OCI-M2 (cell line): ENCODE results near the gene BBOX1.
"Not testable (repeated sequence)": the region's sequence is repeated elsewhere in the genome, so short reads cannot be mapped to it uniquely, and the experiment has no call there.

Experiments
- DNase-seq: peaks from one replicate; lab custom pipeline; 2025; ENCODE audit not compliant: unreplicated experiment; lab: John Stamatoyannopoulos, UW

BBOX1 gene

GRCh38 chr11:27083782-27084181 lies 43.2 kb downstream of the BBOX1 start:
- DNase-seq: no peak

DNA sequence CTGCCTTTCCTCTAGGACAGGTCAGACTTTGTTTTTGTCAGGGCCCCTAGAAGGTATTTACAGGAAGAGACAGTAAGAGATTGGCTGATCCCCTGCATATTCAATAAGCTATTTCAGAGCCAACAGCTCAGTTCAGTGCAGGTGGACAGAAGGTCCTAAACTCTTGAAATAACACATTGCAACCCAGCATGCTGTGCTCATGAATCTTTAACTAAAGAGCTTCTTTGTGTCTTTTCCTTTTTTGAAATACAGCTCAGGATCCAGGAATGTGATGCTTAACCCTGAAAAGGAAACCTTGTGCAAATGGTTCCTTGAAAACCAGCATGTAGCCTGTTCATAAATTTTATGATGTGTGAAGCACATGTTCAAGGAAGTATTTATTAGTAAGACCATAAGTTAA lies 43.9 kb downstream of the BBOX1 start:
- DNase-seq: no peak

GRCh38 chr11:27085111-27085510 lies 44.5 kb downstream of the BBOX1 start:
- no peak for DNase-seq

GRCh38 chr11:27085605-27086004 lies 45.0 kb downstream of the BBOX1 start:
- DNase-seq: no peak

- no peak for DNase-seq
Observed at GRCh38 chr11:27087432-27087831, 46.8 kb downstream of the BBOX1 start.

- no peak for DNase-seq
Observed at GRCh38 chr11:27088353-27088752, 47.7 kb downstream of the BBOX1 start.

- no peak for DNase-seq
Observed at GRCh38 chr11:27089746-27090145, 49.1 kb downstream of the BBOX1 start.

DNA sequence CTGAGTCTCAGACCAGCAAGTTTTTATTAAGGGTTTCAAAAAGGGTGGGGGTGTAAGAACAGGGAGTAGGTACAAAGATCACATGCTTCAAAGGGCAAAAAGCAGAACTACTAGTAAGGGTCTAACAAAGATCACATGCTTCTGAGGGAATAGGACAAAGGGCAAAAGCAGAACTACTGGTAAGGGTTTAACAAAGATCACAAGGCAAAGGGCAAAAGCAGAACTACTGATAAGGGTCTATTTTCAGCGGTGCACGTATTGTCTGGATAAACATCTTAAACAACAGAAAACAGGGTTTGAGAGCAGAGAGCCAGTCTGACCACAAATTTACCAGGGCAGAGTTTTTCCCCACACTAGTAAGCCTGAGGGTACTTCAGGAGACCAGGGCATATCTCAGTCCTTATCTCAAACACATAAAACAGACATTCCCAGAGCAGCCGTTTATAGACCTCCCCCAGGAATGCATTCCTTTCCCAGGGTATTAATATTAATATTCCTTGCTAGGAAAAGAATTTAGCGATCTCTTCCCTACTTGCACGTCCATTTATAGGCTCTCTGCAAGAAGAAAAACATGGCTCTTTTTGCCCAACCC lies 49.8 kb downstream of the BBOX1 start:
- not testable (repeated sequence) for DNase-seq

- DNase-seq: no peak
Observed at GRCh38 chr11:27094120-27094519, 53.5 kb downstream of the BBOX1 start.

GRCh38 chr11:27095059-27095458 lies 54.4 kb downstream of the BBOX1 start:
- no peak for DNase-seq

DNA sequence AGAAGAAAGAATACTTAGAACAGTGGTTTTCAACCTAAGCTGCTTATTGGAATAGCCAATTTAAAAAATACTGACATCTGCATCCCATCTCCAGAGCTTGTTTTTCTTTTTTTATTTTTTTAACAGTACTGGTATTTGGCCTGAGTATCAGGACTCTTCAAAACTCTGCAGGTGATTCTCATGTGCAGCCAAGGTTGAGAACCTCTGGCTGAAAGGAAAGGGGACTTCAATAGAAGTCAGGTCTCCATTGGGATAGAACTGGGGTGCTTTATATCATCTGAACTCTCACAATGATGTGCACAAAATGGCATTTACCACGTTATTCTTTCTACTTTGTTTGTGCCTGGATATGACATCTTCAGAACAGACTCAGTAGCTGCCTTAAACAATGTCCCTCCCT lies 55.3 kb downstream of the BBOX1 start:
- no peak for DNase-seq

DNA sequence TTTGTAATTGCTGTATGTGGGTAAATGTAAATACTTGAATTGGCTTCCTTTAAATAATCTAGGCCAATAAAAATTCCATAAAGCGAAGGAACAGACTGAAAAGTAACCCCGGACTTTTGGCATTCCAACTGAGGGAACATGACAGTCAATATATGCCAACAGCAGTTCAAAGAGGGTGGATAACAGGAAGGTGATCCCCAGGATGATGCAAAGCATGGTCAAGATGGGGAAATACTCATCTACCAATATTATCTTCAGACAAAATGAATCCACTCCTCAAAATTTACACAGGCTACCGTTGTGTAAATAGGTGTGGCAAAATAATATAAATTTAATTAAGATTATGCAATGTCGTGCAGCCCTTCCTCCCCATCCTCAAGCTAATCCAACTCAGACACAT lies 56.9 kb downstream of the BBOX1 start:
- no peak for DNase-seq

DNA sequence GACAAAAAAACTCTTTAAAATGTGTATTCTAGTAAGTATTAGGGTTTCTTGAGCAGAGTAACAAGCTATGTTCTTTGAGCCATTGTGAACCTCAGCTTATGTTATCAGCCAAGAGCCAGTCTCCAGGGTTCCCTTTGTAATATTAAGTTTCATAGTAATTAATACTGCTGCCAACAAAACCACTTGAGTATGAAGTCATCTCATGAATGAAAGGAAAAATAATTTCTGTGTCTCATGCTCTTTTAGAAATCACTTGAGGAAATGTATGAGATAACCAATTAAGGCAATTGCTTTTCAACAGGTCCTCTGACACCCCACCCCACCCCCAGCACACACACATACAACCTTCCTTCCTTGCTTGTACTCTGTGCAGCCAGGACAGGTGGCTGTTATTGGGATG lies 59.9 kb downstream of the BBOX1 start:
- no peak for DNase-seq

- DNase-seq: no peak
Observed at GRCh38 chr11:27107548-27107947, 66.9 kb downstream of the BBOX1 start.

DNA sequence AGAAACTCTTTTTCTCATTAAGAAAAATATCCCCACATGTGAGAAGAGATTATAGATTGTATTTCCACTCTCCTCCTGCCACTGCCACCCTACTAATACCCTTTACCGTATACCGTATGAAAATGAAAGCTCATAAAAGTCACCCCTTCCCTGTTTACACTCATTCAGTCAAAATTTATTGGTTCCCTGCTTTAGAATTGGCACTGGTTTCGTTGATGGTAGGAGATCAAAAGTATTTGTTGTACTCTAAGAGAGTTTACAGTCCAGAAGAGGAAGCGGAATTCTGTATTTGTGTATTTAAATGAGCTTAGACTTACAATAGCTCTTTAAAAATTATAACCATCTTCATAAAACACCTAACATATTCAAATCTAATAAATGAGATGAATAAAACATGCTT lies 68.2 kb downstream of the BBOX1 start:
- DNase-seq: no peak

DNA sequence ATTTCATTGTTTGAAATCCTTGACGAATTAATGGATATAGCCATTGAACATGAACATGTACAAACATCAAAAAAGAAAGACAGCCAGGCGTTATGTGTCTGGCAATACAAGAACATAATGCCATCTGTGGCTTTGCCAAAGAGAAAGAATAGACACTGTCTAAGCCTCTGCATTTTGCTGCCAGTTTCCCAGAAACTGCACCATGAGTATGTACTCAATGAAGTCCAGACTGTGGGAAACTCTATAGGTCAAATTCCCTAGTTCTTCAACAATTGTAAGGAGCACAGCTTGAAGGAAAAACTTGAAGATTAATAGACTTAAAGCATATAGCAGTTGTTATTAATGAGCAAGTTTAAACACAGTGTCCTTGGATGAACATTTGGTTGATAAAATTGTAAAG lies 71.3 kb downstream of the BBOX1 start:
- DNase-seq: no peak

DNA sequence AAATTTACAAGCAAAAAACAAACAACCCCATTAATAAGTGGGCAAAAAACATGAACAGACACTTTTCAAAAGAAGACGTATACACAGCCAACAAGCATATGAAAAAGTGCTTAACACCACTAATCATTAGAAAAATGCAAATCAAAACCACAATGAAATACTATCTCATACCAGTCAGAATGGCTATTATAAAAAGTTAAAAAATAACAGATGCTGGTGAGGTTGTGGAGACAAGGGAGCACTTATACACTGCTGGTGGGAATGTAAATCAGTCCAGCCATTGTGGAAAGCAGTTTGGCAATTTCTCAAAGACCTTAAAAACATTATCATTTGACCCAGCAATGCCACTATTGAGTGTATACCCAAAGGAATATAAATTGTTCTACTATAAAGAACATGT lies 72.3 kb downstream of the BBOX1 start:
- no peak for DNase-seq

GRCh38 chr11:27115051-27115650 lies 74.5 kb downstream of the BBOX1 start:
- no peak for DNase-seq

DNA sequence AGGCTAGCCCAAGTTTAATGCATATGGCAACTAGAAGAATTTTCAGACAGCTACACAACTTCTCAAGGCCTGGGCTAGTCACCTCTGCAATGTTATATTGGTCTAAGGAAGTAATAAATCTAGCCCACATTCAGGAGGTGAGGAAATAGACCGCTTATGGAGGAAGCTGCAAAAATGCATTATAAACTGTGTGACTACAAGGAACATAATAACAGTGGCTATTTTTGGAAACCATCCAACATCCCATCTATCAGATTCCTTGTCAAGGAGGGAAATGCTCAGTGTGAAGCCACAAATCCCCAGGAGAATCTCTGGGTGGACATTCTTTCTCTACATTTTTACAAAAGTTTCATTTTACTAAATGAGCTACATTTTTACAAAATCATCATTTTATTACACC lies 76.1 kb downstream of the BBOX1 start:
- no peak for DNase-seq

DNA sequence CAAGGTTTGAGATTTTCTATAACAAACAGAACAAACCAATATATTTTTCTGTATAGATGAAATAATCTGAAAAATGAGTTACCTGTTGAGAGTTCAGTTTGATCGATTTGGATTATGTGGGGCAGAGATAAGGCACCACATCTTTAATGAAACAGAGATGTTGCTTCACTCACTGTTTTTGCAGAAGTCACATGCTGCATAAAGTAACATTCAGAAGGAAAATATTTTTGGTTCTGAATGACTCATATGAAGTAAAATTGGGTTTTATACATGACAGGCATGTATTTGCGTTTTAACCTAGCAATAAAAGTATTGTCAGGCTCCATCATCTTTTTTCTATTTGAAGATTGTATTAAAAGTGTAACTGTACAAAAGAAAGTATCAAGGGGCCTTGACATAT lies 77.8 kb downstream of the BBOX1 start:
- DNase-seq: no peak

- DNase-seq: no peak
Observed at GRCh38 chr11:27118949-27119348, 78.3 kb downstream of the BBOX1 start.

GRCh38 chr11:27119396-27119795 lies 78.8 kb downstream of the BBOX1 start:
- no peak for DNase-seq

DNA sequence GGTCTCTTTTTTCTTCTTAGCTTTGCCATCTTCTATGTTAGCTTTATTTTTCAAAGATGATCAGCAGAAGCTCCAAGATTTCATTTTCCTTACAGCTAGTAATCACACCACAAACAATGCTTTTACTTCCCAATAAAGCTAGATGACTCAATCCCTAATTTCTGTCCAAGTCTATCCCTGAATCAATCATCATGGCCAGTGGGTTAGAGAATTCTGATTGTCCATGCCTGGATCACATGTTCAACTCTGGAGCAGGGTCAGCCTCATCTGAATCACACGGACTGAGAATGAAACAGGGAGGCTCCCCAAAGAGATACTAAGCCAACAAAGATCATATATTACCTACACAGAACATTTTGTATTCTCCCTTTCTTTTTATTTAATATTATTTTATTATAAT lies 79.6 kb downstream of the BBOX1 start:
- no peak for DNase-seq
